Type B pancreatic cell (in vitro differentiated cells): ENCODE measurements around the gene TOP3B. TPM values are rescaled to one million over a fixed set of nuclear protein-coding genes. Genes with fewer than 3 reads are reported as not detected.

ENCODE experiments used
- DNase-seq: peaks from one replicate; pipeline ENCODE4 v3.0.0; 2021; ENCODE audit warnings: mixed read lengths; ENCODE audit not compliant: unreplicated experiment; ENCODE audit errors: extremely low spot score
- H3K27ac Mint-ChIP-seq: 2 replicates; pipeline ENCODE4 v1.8.0; 2021; ENCODE audit warnings: mild to moderate bottlenecking, mixed read lengths
- H3K27me3 Mint-ChIP-seq: 2 replicates; pipeline ENCODE4 v1.8.0; 2021; ENCODE audit warnings: mixed read lengths
- H3K36me3 Mint-ChIP-seq: 2 replicates; pipeline ENCODE4 v1.8.0; 2021; ENCODE audit warnings: mixed read lengths
- H3K4me1 Mint-ChIP-seq: one replicate; pipeline ENCODE4 v1.8.0; 2021; ENCODE audit warnings: mixed read lengths; ENCODE audit not compliant: unreplicated experiment
- H3K4me3 Mint-ChIP-seq: 2 replicates; pipeline ENCODE4 v1.8.0; 2021; ENCODE audit warnings: mild to moderate bottlenecking, mixed read lengths
- H3K9me3 Mint-ChIP-seq: 2 replicates; pipeline ENCODE4 v1.8.0; 2021; ENCODE audit warnings: mixed read lengths
- CTCF ChIP-seq: fragments of 200-600 bp; sonication (generic); conservative IDR thresholded peaks from 2 replicates; pipeline ENCODE4 v1.5.0; 2021; ENCODE audit warnings: antibody characterized with exemption, mild to moderate bottlenecking
- total RNA-seq: library from RNA; stranded (reverse); gene quantifications from 2 replicates; pipeline ENCODE4 v1.2.1, GENCODE V29; 2021; ENCODE audit warnings: low replicate concordance

Gene TOP3B
- total RNA-seq, 1 donor from 2014 or later, result 66.3 TPM

DNA sequence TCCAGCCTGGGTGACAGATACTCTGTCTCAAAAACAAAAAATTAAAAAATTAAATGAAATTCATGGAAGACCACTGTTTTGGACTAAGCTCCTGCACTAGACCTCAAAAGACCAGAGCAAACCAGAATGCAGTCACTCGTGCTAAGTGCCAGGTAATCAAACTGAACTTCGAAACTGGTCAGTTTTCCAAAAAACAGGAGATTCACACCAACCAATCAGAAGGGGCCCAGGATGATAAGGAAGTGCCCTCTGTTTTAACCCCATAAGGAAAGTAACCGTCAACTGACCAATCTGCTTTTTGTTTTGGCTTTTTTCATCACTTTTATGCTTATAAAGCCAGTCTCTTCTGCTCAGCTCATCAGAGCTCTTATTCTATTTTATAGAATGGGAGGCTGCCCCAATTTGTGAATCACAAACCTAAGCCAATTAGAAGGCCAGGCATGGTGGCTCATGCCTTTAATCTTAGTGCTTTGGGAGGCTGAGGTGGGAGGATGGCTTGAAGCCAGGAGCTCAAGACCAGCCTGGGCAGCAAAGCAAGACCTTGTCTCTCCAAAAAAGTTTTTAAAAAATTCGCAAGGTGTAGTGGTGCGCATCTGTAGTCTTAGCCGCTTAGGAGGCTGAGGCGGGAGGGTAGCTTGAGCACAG is 10.1 kb upstream of the TOP3B start:
- Mint-ChIP-seq H3K9me3 (no peaks in the 10 kb centered on the region), H3K27ac (no peak overlapping the region), H3K27me3 (peaks cover 45% of the 10 kb centered on the region), H3K4me1 (no peaks in the 10 kb centered on the region), H3K36me3 (no peaks in the 10 kb centered on the region), H3K4me3 (no peak overlapping the region)
- DNase-seq, result no peak
- no peak for TF ChIP-seq CTCF

GRCh38 chr22:21991774-21992173 is 9.2 kb upstream of the TOP3B start:
- no peak for DNase-seq
- Mint-ChIP-seq H3K27me3 (peaks cover 43% of the 10 kb centered on the region), H3K27ac (no peak overlapping the region), H3K4me1 (no peaks in the 10 kb centered on the region), H3K9me3 (no peaks in the 10 kb centered on the region), H3K4me3 (no peak overlapping the region), H3K36me3 (no peaks in the 10 kb centered on the region)
- no peak for TF ChIP-seq CTCF

GRCh38 chr22:21991304-21991596 is 8.7 kb upstream of the TOP3B start:
- TF ChIP-seq CTCF, result no peak
- Mint-ChIP-seq H3K9me3 (no peaks in the 10 kb centered on the region), H3K36me3 (no peaks in the 10 kb centered on the region), H3K27me3 (peaks cover 42% of the 10 kb centered on the region), H3K4me1 (no peaks in the 10 kb centered on the region), H3K27ac (no peak overlapping the region), H3K4me3 (no peak overlapping the region)
- no peak for DNase-seq

DNA sequence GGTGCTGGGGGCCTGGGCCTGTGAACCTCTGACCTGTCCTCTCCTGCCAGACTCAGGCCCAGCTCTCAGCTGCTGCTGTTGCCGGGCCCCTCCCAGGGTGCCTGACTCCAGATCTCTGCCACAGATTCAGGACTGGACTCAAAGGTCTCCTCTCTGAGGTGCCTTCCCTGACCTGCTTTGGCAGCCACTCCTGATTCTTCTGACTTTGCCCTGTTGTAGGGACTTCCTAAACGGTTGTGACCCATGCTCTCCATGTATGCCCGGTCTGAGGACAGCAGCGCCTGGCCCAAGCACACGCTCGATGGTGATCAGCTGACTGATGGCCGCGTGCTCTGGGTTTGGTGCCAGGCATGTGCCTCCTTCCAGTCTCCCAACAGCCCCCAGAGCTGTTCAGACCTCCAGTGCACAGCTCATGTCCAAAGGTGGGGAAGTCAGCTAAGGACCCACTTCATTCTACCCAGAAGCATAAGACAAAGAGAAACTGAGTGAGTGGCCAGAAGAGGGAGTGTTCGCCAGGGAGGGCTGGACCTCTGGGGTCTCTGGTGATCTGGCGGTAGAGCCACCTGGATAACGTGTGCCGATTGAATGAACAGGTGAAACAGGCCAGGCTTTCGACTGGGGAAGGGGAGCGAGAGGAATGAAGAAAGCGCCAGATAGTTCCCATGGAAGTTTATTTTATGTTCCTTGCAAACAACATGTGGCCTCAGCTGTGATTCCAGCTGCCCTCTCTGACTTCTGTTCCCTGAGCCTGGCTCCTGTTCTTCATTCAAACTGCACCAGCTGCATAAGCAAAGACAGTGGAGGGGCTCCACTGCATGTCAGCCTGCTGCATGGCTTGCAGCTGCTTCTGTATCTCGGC is 8.1 kb upstream of the TOP3B start:
- Mint-ChIP-seq H3K9me3 (no peaks in the 10 kb centered on the region), H3K4me3 (no peak overlapping the region), H3K27ac (no peak overlapping the region), H3K4me1 (no peaks in the 10 kb centered on the region), H3K27me3 (peaks cover 37% of the 10 kb centered on the region), H3K36me3 (no peaks in the 10 kb centered on the region)
- no peak for DNase-seq
- no peak for TF ChIP-seq CTCF

DNA sequence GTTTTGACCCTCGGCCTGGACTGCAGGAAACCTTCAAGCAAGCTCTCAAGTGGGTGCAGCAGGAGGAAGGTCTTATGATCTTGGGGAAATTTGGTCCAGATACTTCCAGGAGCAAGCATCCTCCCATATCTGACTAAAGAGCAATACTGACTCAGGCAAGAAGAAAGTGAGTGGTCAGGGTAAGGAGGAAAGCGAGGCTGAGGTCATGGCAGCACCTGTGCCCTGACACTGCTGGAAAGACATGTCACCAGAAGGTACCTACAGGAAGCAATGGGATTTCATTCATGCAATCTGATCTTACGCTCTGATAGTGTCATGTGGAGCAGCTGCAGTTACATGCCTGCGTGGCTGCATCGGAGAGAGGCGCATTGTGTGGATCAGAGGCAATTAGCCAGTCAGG is 6.5 kb upstream of the TOP3B start:
- no peaks in the 10 kb centered on the region for H3K4me1 Mint-ChIP-seq
- TF ChIP-seq CTCF, result no peak
- H3K27ac Mint-ChIP-seq, result no peak overlapping the region
- DNase-seq, result no peak
- no peaks in the 10 kb centered on the region for H3K9me3 Mint-ChIP-seq
- H3K27me3 Mint-ChIP-seq, result peaks cover 35% of the 10 kb centered on the region
- H3K36me3 Mint-ChIP-seq, result no peaks in the 10 kb centered on the region
- H3K4me3 Mint-ChIP-seq, result no peak overlapping the region
